ENCODE measurements around the gene EP300.

DNA sequence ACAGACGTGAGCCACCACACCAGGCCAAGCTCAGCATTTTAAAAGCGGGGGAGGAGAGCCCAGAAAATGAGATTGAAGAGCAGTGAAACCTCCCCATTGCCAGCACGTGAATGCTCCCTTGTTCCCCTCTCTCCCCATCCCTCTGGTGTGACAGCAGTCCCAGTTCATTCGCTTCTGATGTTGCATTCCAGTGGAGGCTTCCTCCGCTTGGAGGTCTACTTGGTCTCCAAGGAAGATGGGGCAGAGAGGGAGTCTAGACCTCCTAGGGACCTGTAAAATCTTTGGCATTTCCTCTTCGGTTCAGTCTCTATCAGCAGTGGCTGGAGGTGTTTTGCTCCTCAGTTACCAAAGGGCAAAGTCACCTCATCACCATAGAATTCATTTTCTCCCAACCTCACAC, 30.2 kb upstream of the EP300 start:
- TF ChIP-seq, protein P1, sequence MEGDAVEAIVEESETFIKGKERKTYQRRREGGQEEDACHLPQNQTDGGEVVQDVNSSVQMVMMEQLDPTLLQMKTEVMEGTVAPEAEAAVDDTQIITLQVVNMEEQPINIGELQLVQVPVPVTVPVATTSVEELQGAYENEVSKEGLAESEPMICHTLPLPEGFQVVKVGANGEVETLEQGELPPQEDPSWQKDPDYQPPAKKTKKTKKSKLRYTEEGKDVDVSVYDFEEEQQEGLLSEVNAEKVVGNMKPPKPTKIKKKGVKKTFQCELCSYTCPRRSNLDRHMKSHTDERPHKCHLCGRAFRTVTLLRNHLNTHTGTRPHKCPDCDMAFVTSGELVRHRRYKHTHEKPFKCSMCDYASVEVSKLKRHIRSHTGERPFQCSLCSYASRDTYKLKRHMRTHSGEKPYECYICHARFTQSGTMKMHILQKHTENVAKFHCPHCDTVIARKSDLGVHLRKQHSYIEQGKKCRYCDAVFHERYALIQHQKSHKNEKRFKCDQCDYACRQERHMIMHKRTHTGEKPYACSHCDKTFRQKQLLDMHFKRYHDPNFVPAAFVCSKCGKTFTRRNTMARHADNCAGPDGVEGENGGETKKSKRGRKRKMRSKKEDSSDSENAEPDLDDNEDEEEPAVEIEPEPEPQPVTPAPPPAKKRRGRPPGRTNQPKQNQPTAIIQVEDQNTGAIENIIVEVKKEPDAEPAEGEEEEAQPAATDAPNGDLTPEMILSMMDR (IDR thresholded peaks at IDR 0.05), result no peak
- no peak for TF ChIP-seq POLR2AphosphoS5 (IDR thresholded peaks at IDR 0.05)

Measured in prostate gland (tissue), 2 donors.